ENCODE results near the gene CALML6.

The CALML6 gene

DNA sequence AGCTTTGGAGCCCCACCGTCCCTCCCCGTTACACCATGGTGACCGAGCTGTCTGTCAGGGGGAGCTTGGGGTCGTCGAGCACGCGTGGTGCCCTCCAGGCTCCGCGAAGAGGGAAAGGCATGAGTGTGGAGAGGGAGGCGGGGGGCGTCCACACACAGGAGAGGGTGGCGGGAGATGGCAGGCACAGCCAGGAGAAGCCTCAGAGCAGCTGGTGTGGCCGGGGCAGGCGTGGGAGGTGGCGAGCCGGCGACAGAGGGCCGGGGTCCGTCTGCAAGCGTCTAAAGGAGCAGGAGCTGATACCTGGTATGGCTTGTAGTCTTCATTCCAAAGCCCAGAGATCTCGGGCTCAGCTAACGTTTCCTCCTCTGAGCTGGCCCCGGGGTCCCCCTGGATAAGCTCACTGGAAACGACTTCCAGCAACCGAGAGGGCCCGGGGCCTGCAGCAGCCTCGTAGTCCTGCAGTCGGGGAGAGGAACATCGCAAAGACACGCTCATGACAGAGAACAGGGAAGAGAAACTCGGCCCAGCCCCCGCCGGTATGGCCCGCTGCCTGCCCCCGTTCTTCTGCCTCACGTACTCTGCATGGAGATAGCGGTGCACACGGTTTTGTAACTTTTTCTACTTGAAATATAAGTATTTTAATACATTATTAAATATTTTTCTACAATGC, 51.1 kb downstream of the CALML6 start:
- DNase-seq (ENCODE audit: low spot score): no peak
- TF ChIP-seq, protein P1, sequence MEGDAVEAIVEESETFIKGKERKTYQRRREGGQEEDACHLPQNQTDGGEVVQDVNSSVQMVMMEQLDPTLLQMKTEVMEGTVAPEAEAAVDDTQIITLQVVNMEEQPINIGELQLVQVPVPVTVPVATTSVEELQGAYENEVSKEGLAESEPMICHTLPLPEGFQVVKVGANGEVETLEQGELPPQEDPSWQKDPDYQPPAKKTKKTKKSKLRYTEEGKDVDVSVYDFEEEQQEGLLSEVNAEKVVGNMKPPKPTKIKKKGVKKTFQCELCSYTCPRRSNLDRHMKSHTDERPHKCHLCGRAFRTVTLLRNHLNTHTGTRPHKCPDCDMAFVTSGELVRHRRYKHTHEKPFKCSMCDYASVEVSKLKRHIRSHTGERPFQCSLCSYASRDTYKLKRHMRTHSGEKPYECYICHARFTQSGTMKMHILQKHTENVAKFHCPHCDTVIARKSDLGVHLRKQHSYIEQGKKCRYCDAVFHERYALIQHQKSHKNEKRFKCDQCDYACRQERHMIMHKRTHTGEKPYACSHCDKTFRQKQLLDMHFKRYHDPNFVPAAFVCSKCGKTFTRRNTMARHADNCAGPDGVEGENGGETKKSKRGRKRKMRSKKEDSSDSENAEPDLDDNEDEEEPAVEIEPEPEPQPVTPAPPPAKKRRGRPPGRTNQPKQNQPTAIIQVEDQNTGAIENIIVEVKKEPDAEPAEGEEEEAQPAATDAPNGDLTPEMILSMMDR (IDR thresholded peaks at IDR 0.05): no peak
- no peak overlapping the region for H3K4me3 ChIP-seq
- H3K27ac ChIP-seq: no peak overlapping the region
